AG04450 (cell line): ENCODE results near the gene MYL10. TPM values are rescaled to one million over a fixed set of nuclear protein-coding genes. Genes with fewer than 3 reads are reported as not detected.

Experiments used
- CTCF ChIA-PET: fragments of 300-600, 350-600 bp; formaldehyde crosslinking; extraction: SDS; loops from one replicate; lab custom pipeline; 2022; ENCODE audit warnings: antibody characterized with exemption, inconsistent platforms; lab: Charles Lee
- POLR2A ChIA-PET: fragments of 350-600 bp; formaldehyde crosslinking; extraction: SDS; loops from one replicate; lab custom pipeline; 2021; ENCODE audit warnings: antibody characterized with exemption, inconsistent platforms; lab: Yijun Ruan, JAX
- DNase-seq: peaks from one replicate; pipeline ENCODE4 v3.0.0-alpha.2; 2011; ENCODE audit warnings: low read depth, low spot score
- H3K27ac ChIP-seq: one replicate; pipeline ENCODE4 v1.5.1; 2012; ENCODE audit warnings: low read depth, low read length, control low read depth
- H3K27me3 ChIP-seq: one replicate; pipeline ENCODE4 v1.6.0; 2012; ENCODE audit warnings: low read length; ENCODE audit not compliant: control insufficient read depth, insufficient read depth
- H3K4me3 ChIP-seq: 2 replicates; pipeline ENCODE4 v1.5.1; 2011; ENCODE audit warnings: mild to moderate bottlenecking, low read depth, low read length, control low read depth
- H3K9me3 ChIP-seq: 2 replicates; pipeline ENCODE4 v1.5.1; 2012; ENCODE audit warnings: low read length; ENCODE audit not compliant: control insufficient read depth, insufficient read depth
- CTCF ChIP-seq: IDR thresholded peaks from 2 replicates; pipeline ENCODE4 v1.5.1; 2011; ENCODE audit warnings: low read depth, low read length, control low read depth, inconsistent platforms
- polyA plus RNA-seq: library from polyadenylated mRNA; depleted of rRNA; stranded (reverse); fragments of >200 nt; gene quantifications from 2 replicates; pipeline ENCODE4 v1.2.3, GENCODE V29; 2011

MYL10 gene
- polyA plus RNA-seq, 1 experiment: not detected

- CTCF ChIA-PET: interaction anchor here (0.6 to 0.7 kb wide), 2 partner anchors 29 to 363 kb away, joined by 3 to 4 read pairs; no protein-coding TSS in a partner anchor
- no peak for DNase-seq
- Histone ChIP-seq H3K4me3 (no peak overlapping the region), H3K9me3 (peaks cover 6% of the 10 kb centered on the region), H3K27ac (no peak overlapping the region), H3K27me3 (peaks cover 12% of the 10 kb centered on the region)
- POLR2A ChIA-PET: no interaction called here
- TF ChIP-seq CTCF: no peak
Observed at GRCh38 chr7:101630591-101630990, 1.5 kb upstream of the MYL10 start.

- no peak overlapping the region for H3K4me3 ChIP-seq
- H3K27me3 ChIP-seq: peaks cover 18% of the 10 kb centered on the region
- no peak overlapping the region for H3K27ac ChIP-seq
- no peak for DNase-seq
- peaks cover 6% of the 10 kb centered on the region for H3K9me3 ChIP-seq
- CTCF ChIA-PET: no interaction called here
- POLR2A ChIA-PET: no interaction called here
- TF ChIP-seq CTCF: no peak
Observed at GRCh38 chr7:101628522-101628921, 574 bp downstream of the MYL10 start.

GRCh38 chr7:101626758-101627157, 2.3 kb downstream of the MYL10 start:
- no peak for DNase-seq
- no peak overlapping the region for H3K4me3 ChIP-seq
- TF ChIP-seq CTCF: no peak
- ChIA-PET CTCF (no interaction called here), POLR2A (no interaction called here)
- peaks cover 18% of the 10 kb centered on the region for H3K27me3 ChIP-seq
- no peaks in the 10 kb centered on the region; the same call in 1 of the 2 replicates for H3K9me3 ChIP-seq
- no peak overlapping the region for H3K27ac ChIP-seq

GRCh38 chr7:101626069-101626671, 2.9 kb downstream of the MYL10 start:
- no peak for TF ChIP-seq CTCF
- no peak for DNase-seq
- ChIA-PET POLR2A (interaction anchor here (0.7 kb wide), 1 partner anchor 19 kb away, joined by 3 read pairs; no protein-coding TSS in a partner anchor), CTCF (no interaction called here)
- H3K27ac ChIP-seq: no peak overlapping the region
- H3K27me3 ChIP-seq: peaks cover 18% of the 10 kb centered on the region
- no peak overlapping the region for H3K4me3 ChIP-seq
- no peaks in the 10 kb centered on the region; the same call in 1 of the 2 replicates for H3K9me3 ChIP-seq

- Histone ChIP-seq H3K27ac (no peak overlapping the region), H3K9me3 (no peaks in the 10 kb centered on the region; the same call in 1 of the 2 replicates), H3K27me3 (peaks cover 18% of the 10 kb centered on the region), H3K4me3 (no peak overlapping the region)
- ChIA-PET POLR2A (no interaction called here), CTCF (interaction anchor here (0.5 to 1.3 kb wide), 3 partner anchors 12 to 612 kb away, joined by 3 to 10 read pairs (median 4); no protein-coding TSS in a partner anchor)
- peak; percentile 30; the same call in 1 of the 2 replicates for TF ChIP-seq CTCF
- DNase-seq: no peak
Observed at GRCh38 chr7:101625031-101625791, 3.9 kb downstream of the MYL10 start.
